Nephron (organoid): ENCODE data around the gene NECTIN1.
A peak's percentile ranks its signal among the peaks of the same experiment; 100 is the strongest.

Experiments used
- H3K27ac Mint-ChIP-seq, 3 experiments: 2 replicates each; pipeline ENCODE4 v1.8.0; 2020; ENCODE audit warnings: mixed read lengths in 3 of 3, mild to moderate bottlenecking in 2 of 3, moderate library complexity in 1 of 3
- H3K27me3 Mint-ChIP-seq: 2 replicates; pipeline ENCODE4 v1.8.0; 2021; ENCODE audit warnings: low read depth, mild to moderate bottlenecking, moderate library complexity, mixed read lengths
- H3K36me3 Mint-ChIP-seq: 2 replicates; pipeline ENCODE4 v1.8.0; 2020; ENCODE audit warnings: low read depth, mixed read lengths
- H3K4me1 Mint-ChIP-seq: 2 replicates; pipeline ENCODE4 v1.8.0; 2020; ENCODE audit warnings: mixed read lengths
- H3K4me3 Mint-ChIP-seq, 3 experiments: 2 replicates each; pipeline ENCODE4 v1.8.0; 2020; ENCODE audit warnings: mild to moderate bottlenecking in 3 of 3, mixed read lengths in 3 of 3, moderate library complexity in 2 of 3
- H3K9me3 Mint-ChIP-seq: 2 replicates; pipeline ENCODE4 v1.8.0; 2020; ENCODE audit warnings: mixed read lengths
- CTCF ChIP-seq, 3 experiments: fragments of 200-600 bp; sonication (generic); IDR thresholded peaks; one replicate each; pipeline ENCODE4 v1.5.0; 2021; ENCODE audit warnings: antibody characterized with exemption in 3 of 3; ENCODE audit not compliant: unreplicated experiment in 3 of 3

NECTIN1 gene

DNA sequence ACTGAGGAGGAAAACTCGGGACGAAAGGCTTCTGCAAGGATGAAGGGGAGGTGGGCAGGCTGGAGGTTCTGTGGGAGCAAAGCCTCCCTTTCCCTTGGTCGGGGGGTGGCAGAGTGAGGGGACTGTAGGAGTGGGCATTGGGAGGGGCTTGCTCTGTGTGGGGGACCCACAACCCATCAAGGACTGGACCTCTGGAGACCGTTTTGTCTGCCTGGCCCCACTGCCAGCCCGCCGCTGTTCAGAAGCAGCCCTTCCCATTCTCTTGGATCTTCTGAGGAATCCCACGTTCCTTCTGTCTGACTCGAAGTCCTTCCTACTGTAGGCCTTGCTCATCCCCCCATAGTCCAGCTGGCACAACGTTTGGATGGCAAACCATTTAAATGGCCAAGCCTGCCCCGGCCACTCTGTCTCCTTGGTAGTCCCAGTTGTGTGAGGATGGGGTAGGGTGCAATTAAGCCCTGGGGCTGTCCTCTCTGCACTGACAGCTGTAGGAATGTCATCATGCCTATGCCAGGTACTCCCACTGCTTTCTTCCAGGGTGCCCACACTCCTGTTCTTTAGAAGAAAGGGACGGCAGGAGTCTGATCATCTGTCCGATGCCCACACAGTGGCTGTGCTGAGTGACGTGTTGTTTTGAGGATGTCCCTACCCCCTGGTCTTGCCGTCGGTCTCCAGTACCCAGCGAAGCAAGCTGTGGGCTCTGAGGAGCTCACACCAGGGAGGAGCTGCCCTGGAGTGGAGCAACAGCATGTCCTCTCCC, 17.0 kb upstream of the NECTIN1 start:
- H3K27ac Mint-ChIP-seq, result no peak overlapping the region
- H3K4me1 Mint-ChIP-seq, result peaks cover 12% of the 10 kb centered on the region
- H3K4me3 Mint-ChIP-seq, result no peak overlapping the region
- H3K36me3 Mint-ChIP-seq, result no peaks in the 10 kb centered on the region
- H3K9me3 Mint-ChIP-seq, result no peaks in the 10 kb centered on the region
- no peak for TF ChIP-seq CTCF (IDR thresholded peaks at IDR 0.05; ENCODE audit: unreplicated experiment in 3 of 3)
- H3K27me3 Mint-ChIP-seq, result peaks cover 28% of the 10 kb centered on the region

- peaks cover 37% of the 10 kb centered on the region for H3K27me3 Mint-ChIP-seq
- H3K36me3 Mint-ChIP-seq, result no peaks in the 10 kb centered on the region
- H3K9me3 Mint-ChIP-seq, result no peaks in the 10 kb centered on the region
- TF ChIP-seq CTCF (IDR thresholded peaks at IDR 0.05; ENCODE audit: unreplicated experiment in 3 of 3), result no peak
- H3K4me1 Mint-ChIP-seq, result peaks cover 12% of the 10 kb centered on the region
- no peak overlapping the region for H3K4me3 Mint-ChIP-seq
- H3K27ac Mint-ChIP-seq, result no peak overlapping the region
Observed at GRCh38 chr11:119745112-119745511, 16.1 kb upstream of the NECTIN1 start.

GRCh38 chr11:119744577-119744976, 15.6 kb upstream of the NECTIN1 start:
- H3K4me3 Mint-ChIP-seq, result no peak overlapping the region
- H3K27ac Mint-ChIP-seq, result no peak overlapping the region
- H3K36me3 Mint-ChIP-seq, result no peaks in the 10 kb centered on the region
- peaks cover 17% of the 10 kb centered on the region for H3K4me1 Mint-ChIP-seq
- no peaks in the 10 kb centered on the region for H3K9me3 Mint-ChIP-seq
- no peak for TF ChIP-seq CTCF (IDR thresholded peaks at IDR 0.05; ENCODE audit: unreplicated experiment in 3 of 3)
- H3K27me3 Mint-ChIP-seq, result peaks cover 37% of the 10 kb centered on the region

DNA sequence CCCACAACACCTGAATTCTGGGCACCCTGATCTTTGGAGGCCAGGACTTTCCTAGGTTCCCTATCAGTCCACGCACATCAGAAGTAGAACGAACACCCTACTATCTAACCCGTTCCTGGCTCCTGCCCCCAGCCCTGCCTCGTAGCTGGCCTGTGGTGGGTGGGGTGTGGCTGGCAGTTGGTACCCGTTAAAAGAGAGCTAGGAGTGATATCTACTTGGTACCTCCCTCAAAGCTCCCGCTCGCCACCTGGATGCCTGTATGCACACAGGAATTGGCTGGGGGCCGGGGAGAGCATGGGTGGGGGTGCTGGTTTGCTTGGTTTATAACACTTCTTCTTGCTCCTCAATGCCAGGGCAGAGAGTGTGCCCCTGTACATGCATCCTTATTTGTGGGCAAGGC, 14.0 kb upstream of the NECTIN1 start:
- Mint-ChIP-seq H3K4me3 (peak overlapping the region; percentile 68 to 84 (median 73)), H3K36me3 (no peaks in the 10 kb centered on the region), H3K4me1 (peaks cover 29% of the 10 kb centered on the region), H3K27ac (peak overlapping the region in 1 of 3 experiments; percentile 71), H3K27me3 (peaks cover 43% of the 10 kb centered on the region), H3K9me3 (no peaks in the 10 kb centered on the region)
- no peak for TF ChIP-seq CTCF (IDR thresholded peaks at IDR 0.05; ENCODE audit: unreplicated experiment in 3 of 3)

GRCh38 chr11:119742263-119742861, 13.4 kb upstream of the NECTIN1 start:
- H3K9me3 Mint-ChIP-seq, result no peaks in the 10 kb centered on the region
- H3K36me3 Mint-ChIP-seq, result no peaks in the 10 kb centered on the region
- H3K4me1 Mint-ChIP-seq, result peaks cover 29% of the 10 kb centered on the region
- no peak for TF ChIP-seq CTCF (IDR thresholded peaks at IDR 0.05; ENCODE audit: unreplicated experiment in 3 of 3)
- peak overlapping the region; percentile 71 to 84 (median 78) for H3K27ac Mint-ChIP-seq
- H3K27me3 Mint-ChIP-seq, result peaks cover 44% of the 10 kb centered on the region
- peak overlapping the region; percentile 79 to 85 (median 84) for H3K4me3 Mint-ChIP-seq
